HEK293 (cell line): ENCODE results near the gene DUSP22.

Experiments used
- CTCF ChIA-PET: fragments of 350-600 bp; formaldehyde crosslinking; extraction: SDS; loops from one replicate; lab custom pipeline; 2021; ENCODE audit warnings: antibody characterized with exemption; lab: Yijun Ruan, JAX
- POLR2A ChIA-PET: fragments of 300-600 bp; formaldehyde crosslinking; extraction: SDS; loops from one replicate; lab custom pipeline; 2020; ENCODE audit warnings: antibody characterized with exemption, inconsistent platforms; lab: Yijun Ruan, JAX
- H3K27ac ChIP-seq: fragments of 200-500 bp; sonication (Bioruptor generic); 2 replicates; pipeline ENCODE4 v1.5.1; 2014; ENCODE audit warnings: low read depth, low read length, control low read depth, inconsistent platforms; ENCODE audit errors: extremely low read depth
- H3K36me3 ChIP-seq, 2 experiments: fragments of 200-500 bp in 1 of 2; sonication (Bioruptor generic) in 1 of 2; 1 replicate in 1 of 2; 2 replicates in 1 of 2; pipeline ENCODE4 v1.5.1; 2014 to 2017; ENCODE audit warnings: inconsistent platforms in 2 of 2, low read length in 2 of 2; ENCODE audit not compliant: control insufficient read depth in 2 of 2, insufficient read depth in 1 of 2
- H3K4me1 ChIP-seq: fragments of 200-500 bp; sonication (Bioruptor generic); 2 replicates; pipeline ENCODE4 v1.5.1; 2014; ENCODE audit warnings: mild to moderate bottlenecking, low read length, inconsistent platforms; ENCODE audit not compliant: control insufficient read depth, insufficient read depth
- H3K4me3 ChIP-seq: 2 replicates; pipeline ENCODE4 v1.5.1; 2011; ENCODE audit warnings: low read depth, mild to moderate bottlenecking, control low read depth, low read length, moderate library complexity
- H3K9me3 ChIP-seq: fragments of 200-500 bp; sonication (Bioruptor generic); 2 replicates; pipeline ENCODE4 v1.5.1; 2014; ENCODE audit warnings: low read depth, low read length, inconsistent platforms; ENCODE audit not compliant: control insufficient read depth, insufficient read depth
- GFI1B ChIP-seq: fragments of 450-650 bp; formaldehyde crosslinking; IDR thresholded peaks from 2 replicates; pipeline ENCODE4 v1.5.1; 2016; ENCODE audit warnings: missing biosample characterization, missing genetic modification characterization
- IKZF3 ChIP-seq: fragments of 450-650 bp; IDR thresholded peaks from 2 replicates; pipeline ENCODE4 v1.5.0; 2018; ENCODE audit warnings: missing biosample characterization, mild to moderate bottlenecking, missing genetic modification characterization, moderate library complexity
- KLF7 ChIP-seq: fragments of 450-650 bp; formaldehyde crosslinking; IDR thresholded peaks from 2 replicates; pipeline ENCODE4 v1.5.1; 2016; ENCODE audit warnings: missing biosample characterization, missing genetic modification characterization, borderline replicate concordance
- MEIS1 ChIP-seq: sonication (generic); formaldehyde crosslinking; IDR thresholded peaks from 2 replicates; pipeline ENCODE4 v1.8.1; 2022; ENCODE audit warnings: missing genetic modification reagents, mild to moderate bottlenecking, borderline replicate concordance
- MYNN ChIP-seq: fragments of 450-650 bp; formaldehyde crosslinking; IDR thresholded peaks from 2 replicates; pipeline ENCODE4 v1.5.1; 2016; ENCODE audit warnings: missing biosample characterization, missing genetic modification characterization, borderline replicate concordance
- ZBTB20 ChIP-seq: fragments of 450-650 bp; formaldehyde crosslinking; IDR thresholded peaks from 2 replicates; pipeline ENCODE4 v1.5.1; 2016; ENCODE audit warnings: missing biosample characterization, missing genetic modification characterization
- ZBTB21 ChIP-seq: fragments of 450-650 bp; formaldehyde crosslinking; IDR thresholded peaks from 2 replicates; pipeline ENCODE4 v1.5.1; 2017; ENCODE audit warnings: missing biosample characterization, missing genetic modification characterization
- ZFP3 ChIP-seq: fragments of 450-650 bp; formaldehyde crosslinking; IDR thresholded peaks from 2 replicates; pipeline ENCODE4 v1.5.1; 2016; ENCODE audit warnings: low read depth, missing biosample characterization, missing genetic modification characterization
- ZFP37 ChIP-seq: fragments of 450-650 bp; formaldehyde crosslinking; IDR thresholded peaks from 2 replicates; pipeline ENCODE4 v1.5.1; 2016; ENCODE audit warnings: missing biosample characterization, missing genetic modification characterization
- ZIC2 ChIP-seq: fragments of 450-650 bp; formaldehyde crosslinking; IDR thresholded peaks from 2 replicates; pipeline ENCODE4 v1.5.1; 2016; ENCODE audit warnings: missing biosample characterization, missing genetic modification characterization
- ZNF2 ChIP-seq: fragments of 450-650 bp; formaldehyde crosslinking; IDR thresholded peaks from 2 replicates; pipeline ENCODE4 v1.5.1; 2016; ENCODE audit warnings: missing biosample characterization, missing genetic modification characterization
- ZNF223 ChIP-seq: fragments of 450-650 bp; formaldehyde crosslinking; IDR thresholded peaks from 2 replicates; pipeline ENCODE4 v1.5.1; 2016; ENCODE audit warnings: missing biosample characterization, missing genetic modification characterization
- ZNF324 ChIP-seq: fragments of 450-650 bp; formaldehyde crosslinking; IDR thresholded peaks from 2 replicates; pipeline ENCODE4 v1.5.1; 2016; ENCODE audit warnings: missing biosample characterization, missing genetic modification characterization
- ZNF426 ChIP-seq: fragments of 450-650 bp; formaldehyde crosslinking; IDR thresholded peaks from 2 replicates; pipeline ENCODE4 v1.5.1; 2017; ENCODE audit warnings: missing biosample characterization, missing genetic modification characterization, mild to moderate bottlenecking, inconsistent platforms, moderate library complexity
- ZNF510 ChIP-seq: fragments of 450-650 bp; formaldehyde crosslinking; IDR thresholded peaks from 2 replicates; pipeline ENCODE4 v1.5.1; 2018; ENCODE audit warnings: mild to moderate bottlenecking, missing genetic modification characterization, missing biosample characterization; ENCODE audit not compliant: insufficient replicate concordance
- ZNF571 ChIP-seq: fragments of 450-650 bp; formaldehyde crosslinking; IDR thresholded peaks from 2 replicates; pipeline ENCODE4 v1.5.0; 2017; ENCODE audit warnings: missing biosample characterization, missing genetic modification characterization
- ZNF658 ChIP-seq: fragments of 450-650 bp; formaldehyde crosslinking; IDR thresholded peaks from 2 replicates; pipeline ENCODE4; 2016; ENCODE audit warnings: missing biosample characterization, missing genetic modification characterization
- ZNF664 ChIP-seq: fragments of 450-650 bp; formaldehyde crosslinking; IDR thresholded peaks from 2 replicates; pipeline ENCODE4 v1.5.1; 2016; ENCODE audit warnings: missing biosample characterization, missing genetic modification characterization
- ZNF670 ChIP-seq: fragments of 450-650 bp; formaldehyde crosslinking; IDR thresholded peaks from 2 replicates; pipeline ENCODE4 v1.5.1; 2016; ENCODE audit warnings: missing biosample characterization, missing genetic modification characterization, low read depth
- ZSCAN16 ChIP-seq: fragments of 450-650 bp; formaldehyde crosslinking; IDR thresholded peaks from 2 replicates; pipeline ENCODE4 v1.5.1; 2016; ENCODE audit warnings: missing biosample characterization, missing genetic modification characterization
- ZSCAN30 ChIP-seq: fragments of 450-650 bp; IDR thresholded peaks from 2 replicates; pipeline ENCODE4 v1.5.1; 2018; ENCODE audit warnings: missing biosample characterization, mild to moderate bottlenecking, missing genetic modification characterization, moderate library complexity
- TF ChIP-seq, protein P1 (sequence below): fragments of 450-650 bp; formaldehyde crosslinking; IDR thresholded peaks from 2 replicates; pipeline ENCODE4 v1.5.1; 2016; ENCODE audit warnings: missing biosample characterization, missing genetic modification characterization
- TF ChIP-seq, protein P2 (sequence below): fragments of 450-650 bp; IDR thresholded peaks from 2 replicates; pipeline ENCODE4 v1.5.1; 2018; ENCODE audit warnings: missing biosample characterization, missing genetic modification characterization
- TF ChIP-seq, protein P3 (sequence below): fragments of 450-650 bp; formaldehyde crosslinking; IDR thresholded peaks from 2 replicates; pipeline ENCODE4 v1.5.1; 2016; ENCODE audit warnings: missing biosample characterization, missing genetic modification characterization
- TF ChIP-seq, protein P4 (sequence below): fragments of 450-650 bp; formaldehyde crosslinking; IDR thresholded peaks from 2 replicates; pipeline ENCODE4 v1.5.1; 2017; ENCODE audit warnings: missing biosample characterization, missing genetic modification characterization
- TF ChIP-seq, protein P5 (sequence below): fragments of 450-650 bp; formaldehyde crosslinking; IDR thresholded peaks from 2 replicates; pipeline ENCODE4 v1.5.1; 2016; ENCODE audit warnings: missing biosample characterization, missing genetic modification characterization

Gene DUSP22

DNA sequence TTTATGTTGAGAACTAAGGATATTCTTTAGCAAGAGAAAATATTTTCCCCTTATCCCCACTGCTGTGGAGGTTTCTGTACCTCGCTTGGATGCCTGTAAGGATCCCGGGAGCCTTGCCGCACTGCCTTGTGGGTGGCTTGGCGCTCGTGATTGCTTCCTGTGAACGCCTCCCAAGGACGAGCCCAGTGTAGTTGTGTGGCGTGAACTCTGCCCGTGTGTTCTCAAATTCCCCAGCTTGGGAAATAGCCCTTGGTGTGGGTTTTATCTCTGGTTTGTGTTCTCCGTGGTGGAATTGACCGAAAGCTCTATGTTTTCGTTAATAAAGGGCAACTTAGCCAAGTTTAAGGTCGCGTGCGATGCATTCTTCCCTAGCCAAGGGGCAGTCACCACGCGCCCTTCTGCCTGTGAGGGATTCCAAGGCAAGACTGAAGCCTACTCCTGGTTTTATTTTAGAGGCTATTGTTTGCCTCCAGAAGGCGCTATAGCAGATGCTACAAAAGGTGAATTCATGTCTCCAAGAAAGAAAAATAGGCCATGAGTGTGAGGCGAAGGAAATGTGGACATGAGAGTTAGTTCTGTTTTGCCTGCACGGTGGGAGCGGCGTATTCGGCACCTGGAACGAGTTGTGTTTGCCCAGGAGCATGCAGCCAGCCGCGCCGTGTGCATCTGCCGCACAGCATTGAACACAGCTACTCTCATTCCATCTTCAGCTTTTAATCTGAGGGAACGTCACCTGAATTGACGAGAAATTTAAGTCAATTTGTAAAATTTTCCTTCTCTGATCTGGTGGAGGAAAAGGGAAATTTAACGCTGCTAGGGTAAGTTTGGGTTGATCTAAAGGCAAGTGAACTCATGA lies 59.0 kb downstream of the DUSP22 start:
- H3K9me3 ChIP-seq, result no peaks in the 10 kb centered on the region
- ChIA-PET CTCF (interaction anchor here (0.7 to 2.6 kb wide), 7 partner anchors 9 to 163 kb away, joined by 3 to 23 read pairs (median 4); no protein-coding TSS in a partner anchor), POLR2A (interaction anchor here (0.5 kb wide), 1 partner anchor 71 kb away, joined by 4 read pairs; no protein-coding TSS in a partner anchor)
- no peak overlapping the region for H3K27ac ChIP-seq
- H3K4me1 ChIP-seq, result 0 out of 2 replicates have a peak, but pooled peaks cover 3% of the 10 kb centered on the region
- TF ChIP-seq ZBTB20 (no peak), ZNF658 (tag by site-specific recombination) (no peak), ZFP3 (tag by site-specific recombination) (no peak), ZNF223 (tag by site-specific recombination) (no peak), ZSCAN16 (tag by site-specific recombination) (no peak), KLF7 (no peak), ZFP37 (tag by site-specific recombination) (no peak), ZBTB21 (no peak), ZNF2 (tag by site-specific recombination) (no peak), ZNF670 (tag by site-specific recombination) (no peak), ZNF510 (no peak), ZSCAN30 (tag by site-specific recombination) (no peak)
- TF ChIP-seq, protein P1, sequence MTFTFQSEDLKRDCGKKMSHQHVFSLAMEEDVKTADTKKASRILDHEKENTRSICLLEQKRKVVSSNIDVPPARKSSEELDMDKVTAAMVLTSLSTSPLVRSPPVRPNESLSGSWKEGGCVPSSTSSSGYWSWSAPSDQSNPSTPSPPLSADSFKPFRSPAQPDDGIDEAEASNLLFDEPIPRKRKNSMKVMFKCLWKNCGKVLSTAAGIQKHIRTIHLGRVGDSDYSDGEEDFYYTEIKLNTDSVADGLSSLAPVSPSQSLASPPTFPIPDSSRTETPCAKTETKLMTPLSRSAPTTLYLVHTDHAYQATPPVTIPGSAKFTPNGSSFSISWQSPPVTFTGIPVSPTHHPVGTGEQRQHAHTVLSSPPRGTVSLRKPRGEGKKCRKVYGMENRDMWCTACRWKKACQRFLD (tag by site-specific recombination), result no peak
- TF ChIP-seq, protein P2, sequence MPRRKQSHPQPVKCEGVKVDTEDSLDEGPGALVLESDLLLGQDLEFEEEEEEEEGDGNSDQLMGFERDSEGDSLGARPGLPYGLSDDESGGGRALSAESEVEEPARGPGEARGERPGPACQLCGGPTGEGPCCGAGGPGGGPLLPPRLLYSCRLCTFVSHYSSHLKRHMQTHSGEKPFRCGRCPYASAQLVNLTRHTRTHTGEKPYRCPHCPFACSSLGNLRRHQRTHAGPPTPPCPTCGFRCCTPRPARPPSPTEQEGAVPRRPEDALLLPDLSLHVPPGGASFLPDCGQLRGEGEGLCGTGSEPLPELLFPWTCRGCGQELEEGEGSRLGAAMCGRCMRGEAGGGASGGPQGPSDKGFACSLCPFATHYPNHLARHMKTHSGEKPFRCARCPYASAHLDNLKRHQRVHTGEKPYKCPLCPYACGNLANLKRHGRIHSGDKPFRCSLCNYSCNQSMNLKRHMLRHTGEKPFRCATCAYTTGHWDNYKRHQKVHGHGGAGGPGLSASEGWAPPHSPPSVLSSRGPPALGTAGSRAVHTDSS (tag by site-specific recombination), result no peak
- peaks cover 0 to 3% of the 10 kb centered on the region in 2 experiments; a peak in 1 of 3 replicates for H3K36me3 ChIP-seq
- no peak overlapping the region for H3K4me3 ChIP-seq

DNA sequence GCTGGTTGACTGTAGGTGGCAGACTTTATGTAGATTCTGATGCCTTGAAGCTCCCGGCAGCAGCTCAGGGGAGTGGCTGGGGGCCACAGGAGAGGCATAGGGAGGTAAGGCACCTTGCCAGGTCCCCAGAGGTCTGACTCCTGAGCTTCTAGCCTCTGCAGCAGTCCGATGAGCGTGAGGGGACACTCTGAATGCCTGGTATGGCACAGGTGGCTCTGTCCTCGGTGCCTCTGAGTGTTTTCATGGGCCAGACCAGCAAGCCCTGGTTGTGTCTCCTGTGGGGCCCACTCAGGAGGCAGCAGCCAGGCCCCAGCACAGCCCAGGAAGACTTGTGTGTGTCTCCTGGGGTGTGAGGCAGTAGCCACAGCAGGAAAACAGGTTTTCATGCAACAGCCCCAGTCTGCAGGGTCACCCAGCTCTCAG lies 59.6 kb downstream of the DUSP22 start:
- ChIA-PET CTCF (interaction anchor here (0.7 to 1.9 kb wide), 4 partner anchors 8 to 14 kb away, joined by 3 to 7 read pairs (median 4); no protein-coding TSS in a partner anchor), POLR2A (no interaction called here)
- Histone ChIP-seq H3K27ac (no peak overlapping the region), H3K36me3 (peaks cover 0 to 3% of the 10 kb centered on the region in 2 experiments; a peak in 1 of 3 replicates), H3K4me3 (no peak overlapping the region), H3K9me3 (no peaks in the 10 kb centered on the region), H3K4me1 (0 out of 2 replicates have a peak, but pooled peaks cover 3% of the 10 kb centered on the region)
- TF ChIP-seq ZNF324 (tag by site-specific recombination), result no peak
- TF ChIP-seq GFI1B, result no peak
- peak; percentile 51 for TF ChIP-seq ZIC2
- no peak for TF ChIP-seq ZNF664
- TF ChIP-seq, protein P3, sequence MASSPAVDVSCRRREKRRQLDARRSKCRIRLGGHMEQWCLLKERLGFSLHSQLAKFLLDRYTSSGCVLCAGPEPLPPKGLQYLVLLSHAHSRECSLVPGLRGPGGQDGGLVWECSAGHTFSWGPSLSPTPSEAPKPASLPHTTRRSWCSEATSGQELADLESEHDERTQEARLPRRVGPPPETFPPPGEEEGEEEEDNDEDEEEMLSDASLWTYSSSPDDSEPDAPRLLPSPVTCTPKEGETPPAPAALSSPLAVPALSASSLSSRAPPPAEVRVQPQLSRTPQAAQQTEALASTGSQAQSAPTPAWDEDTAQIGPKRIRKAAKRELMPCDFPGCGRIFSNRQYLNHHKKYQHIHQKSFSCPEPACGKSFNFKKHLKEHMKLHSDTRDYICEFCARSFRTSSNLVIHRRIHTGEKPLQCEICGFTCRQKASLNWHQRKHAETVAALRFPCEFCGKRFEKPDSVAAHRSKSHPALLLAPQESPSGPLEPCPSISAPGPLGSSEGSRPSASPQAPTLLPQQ, result peak; percentile 48; the same call in 1 of the 2 replicates
- TF ChIP-seq, protein P4, sequence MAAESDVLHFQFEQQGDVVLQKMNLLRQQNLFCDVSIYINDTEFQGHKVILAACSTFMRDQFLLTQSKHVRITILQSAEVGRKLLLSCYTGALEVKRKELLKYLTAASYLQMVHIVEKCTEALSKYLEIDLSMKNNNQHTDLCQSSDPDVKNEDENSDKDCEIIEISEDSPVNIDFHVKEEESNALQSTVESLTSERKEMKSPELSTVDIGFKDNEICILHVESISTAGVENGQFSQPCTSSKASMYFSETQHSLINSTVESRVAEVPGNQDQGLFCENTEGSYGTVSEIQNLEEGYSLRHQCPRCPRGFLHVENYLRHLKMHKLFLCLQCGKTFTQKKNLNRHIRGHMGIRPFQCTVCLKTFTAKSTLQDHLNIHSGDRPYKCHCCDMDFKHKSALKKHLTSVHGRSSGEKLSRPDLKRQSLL (tag by site-specific recombination), result no peak
- TF ChIP-seq KLF7, result no peak
- TF ChIP-seq ZNF571 (tag by site-specific recombination), result no peak
- TF ChIP-seq, protein P5, sequence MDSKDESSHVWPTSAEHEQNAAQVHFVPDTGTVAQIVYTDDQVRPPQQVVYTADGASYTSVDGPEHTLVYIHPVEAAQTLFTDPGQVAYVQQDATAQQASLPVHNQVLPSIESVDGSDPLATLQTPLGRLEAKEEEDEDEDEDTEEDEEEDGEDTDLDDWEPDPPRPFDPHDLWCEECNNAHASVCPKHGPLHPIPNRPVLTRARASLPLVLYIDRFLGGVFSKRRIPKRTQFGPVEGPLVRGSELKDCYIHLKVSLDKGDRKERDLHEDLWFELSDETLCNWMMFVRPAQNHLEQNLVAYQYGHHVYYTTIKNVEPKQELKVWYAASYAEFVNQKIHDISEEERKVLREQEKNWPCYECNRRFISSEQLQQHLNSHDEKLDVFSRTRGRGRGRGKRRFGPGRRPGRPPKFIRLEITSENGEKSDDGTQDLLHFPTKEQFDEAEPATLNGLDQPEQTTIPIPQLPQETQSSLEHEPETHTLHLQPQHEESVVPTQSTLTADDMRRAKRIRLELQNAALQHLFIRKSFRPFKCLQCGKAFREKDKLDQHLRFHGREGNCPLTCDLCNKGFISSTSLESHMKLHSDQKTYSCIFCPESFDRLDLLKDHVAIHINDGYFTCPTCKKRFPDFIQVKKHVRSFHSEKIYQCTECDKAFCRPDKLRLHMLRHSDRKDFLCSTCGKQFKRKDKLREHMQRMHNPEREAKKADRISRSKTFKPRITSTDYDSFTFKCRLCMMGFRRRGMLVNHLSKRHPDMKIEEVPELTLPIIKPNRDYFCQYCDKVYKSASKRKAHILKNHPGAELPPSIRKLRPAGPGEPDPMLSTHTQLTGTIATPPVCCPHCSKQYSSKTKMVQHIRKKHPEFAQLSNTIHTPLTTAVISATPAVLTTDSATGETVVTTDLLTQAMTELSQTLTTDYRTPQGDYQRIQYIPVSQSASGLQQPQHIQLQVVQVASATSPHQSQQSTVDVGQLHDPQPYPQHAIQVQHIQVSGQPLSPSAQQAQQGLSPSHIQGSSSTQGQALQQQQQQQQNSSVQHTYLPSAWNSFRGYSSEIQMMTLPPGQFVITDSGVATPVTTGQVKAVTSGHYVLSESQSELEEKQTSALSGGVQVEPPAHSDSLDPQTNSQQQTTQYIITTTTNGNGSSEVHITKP (tag by site-specific recombination), result no peak
- TF ChIP-seq IKZF3 (tag by site-specific recombination), result no peak
- no peak for TF ChIP-seq MYNN (tag by site-specific recombination)
- TF ChIP-seq ZNF426 (tag by site-specific recombination), result no peak
- TF ChIP-seq MEIS1 (CRISPR knock-in tag), result no peak
